HFF-Myc (cell line): ENCODE results near the gene C1orf210.

Experiments used
- DNase-seq: peaks from one replicate; pipeline ENCODE4 v3.0.0-alpha.2; 2011; ENCODE audit warnings: low read depth; ENCODE audit errors: extremely low read depth
- H3K4me3 ChIP-seq: replicated peaks from 2 replicates; pipeline ENCODE4 v1.5.1; 2011; ENCODE audit warnings: low read depth, mild to moderate bottlenecking, control low read depth, low read length
- CTCF ChIP-seq: IDR thresholded peaks from 2 replicates; pipeline ENCODE4 v1.5.1; 2012; ENCODE audit warnings: mild to moderate bottlenecking, low read depth, low read length, control low read depth; ENCODE audit errors: missing control alignments

The C1orf210 gene

GRCh38 chr1:43316738-43317520, 31.5 kb upstream of the C1orf210 start:
- no peak overlapping the region for H3K4me3 ChIP-seq
- DNase-seq = no peak
- no peak for TF ChIP-seq CTCF

- DNase-seq = no peak
- no peak for TF ChIP-seq CTCF
- H3K4me3 ChIP-seq = no peak overlapping the region
Observed at GRCh38 chr1:43315963-43316737, 30.8 kb upstream of the C1orf210 start.

GRCh38 chr1:43315481-43315880, 30.1 kb upstream of the C1orf210 start:
- TF ChIP-seq CTCF = no peak
- no peak overlapping the region for H3K4me3 ChIP-seq
- no peak for DNase-seq

- no peak for TF ChIP-seq CTCF
- no peak for DNase-seq
- no peak overlapping the region for H3K4me3 ChIP-seq
Observed at GRCh38 chr1:43314233-43314632, 28.9 kb upstream of the C1orf210 start.

- no peak for DNase-seq
- H3K4me3 ChIP-seq = no peak overlapping the region
- no peak for TF ChIP-seq CTCF
Observed at GRCh38 chr1:43313771-43314170, 28.4 kb upstream of the C1orf210 start.

- no peak overlapping the region for H3K4me3 ChIP-seq
- no peak for TF ChIP-seq CTCF
- no peak for DNase-seq
Observed at GRCh38 chr1:43312663-43313515, 27.5 kb upstream of the C1orf210 start.
